HepG2 (cell line): ENCODE measurements around the gene PRSS27. TPM values are rescaled to one million over a fixed set of nuclear protein-coding genes. Genes with fewer than 3 reads are reported as not detected.

Experiments
- AHDC1 ChIP-seq: sonication (generic); formaldehyde crosslinking; IDR thresholded peaks from 2 replicates; pipeline ENCODE4 v1.5.1; 2020; ENCODE audit warnings: mild to moderate bottlenecking, missing genetic modification reagents, borderline replicate concordance
- ARNT2 ChIP-seq: sonication (generic); formaldehyde crosslinking; IDR thresholded peaks from 2 replicates; pipeline ENCODE4 v1.8.0; 2022; ENCODE audit warnings: mild to moderate bottlenecking, low read depth, missing genetic modification reagents, moderate library complexity
- BRCA1 ChIP-seq: sonication (generic); formaldehyde crosslinking; IDR thresholded peaks from 2 replicates; pipeline ENCODE4 v1.4.0; 2020; ENCODE audit warnings: missing genetic modification reagents
- FOXK2 ChIP-seq: fragments of 450-650 bp; IDR thresholded peaks from 2 replicates; pipeline ENCODE4 v1.6.1; 2016
- MLX ChIP-seq: IDR thresholded peaks from 2 replicates; pipeline ENCODE4 v1.6.1; 2016
- MXI1 ChIP-seq: IDR thresholded peaks from 3 replicates; pipeline ENCODE4 v1.6.1; 2012; ENCODE audit warnings: low read depth, low read length, inconsistent platforms, borderline replicate concordance
- NCOA1 ChIP-seq: sonication (generic); formaldehyde crosslinking; IDR thresholded peaks from 2 replicates; pipeline ENCODE4 v1.9.0; 2021; ENCODE audit warnings: missing genetic modification reagents
- NR2F1 ChIP-seq, 2 experiments: fragments of 450-650 bp in 1 of 2; formaldehyde crosslinking in 1 of 2; IDR thresholded peaks; 2 replicates each; pipeline versions ENCODE4 v1.5.0 to v1.6.1; 2016 to 2020; ENCODE audit warnings: mild to moderate bottlenecking in 1 of 2, missing compliant biosample characterization in 1 of 2, missing genetic modification reagents in 1 of 2, moderate library complexity in 1 of 2
- POLR2A ChIP-seq, 2 experiments: IDR thresholded peaks; 2 replicates each; pipeline ENCODE4 v1.6.1; 2011; ENCODE audit warnings: low read depth in 2 of 2, low read length in 2 of 2, mild to moderate bottlenecking in 1 of 2, moderate library complexity in 1 of 2; ENCODE audit not compliant: insufficient read depth in 1 of 2
- SIX4 ChIP-seq: sonication (generic); formaldehyde crosslinking; IDR thresholded peaks from 2 replicates; pipeline ENCODE4 v1.4.0; 2020; ENCODE audit warnings: missing genetic modification reagents
- SOX5 ChIP-seq: IDR thresholded peaks from 2 replicates; pipeline ENCODE4 v1.6.1; 2016; ENCODE audit warnings: borderline replicate concordance
- THRA ChIP-seq: sonication (generic); formaldehyde crosslinking; IDR thresholded peaks from 2 replicates; pipeline ENCODE4 v1.4.0; 2020; ENCODE audit warnings: missing genetic modification reagents, borderline replicate concordance
- ZBTB14 ChIP-seq: sonication (generic); formaldehyde crosslinking; IDR thresholded peaks from 2 replicates; pipeline ENCODE4 v1.4.0; 2020; ENCODE audit warnings: missing genetic modification reagents
- ZBTB39 ChIP-seq: sonication (generic); formaldehyde crosslinking; IDR thresholded peaks from 2 replicates; pipeline ENCODE4 v1.5.0; 2020; ENCODE audit warnings: missing genetic modification reagents
- ZNF329 ChIP-seq: sonication (generic); formaldehyde crosslinking; IDR thresholded peaks from 2 replicates; pipeline ENCODE4 v1.9.0; 2021; ENCODE audit warnings: low read depth, mild to moderate bottlenecking, missing genetic modification reagents
- ZNF557 ChIP-seq: sonication (generic); formaldehyde crosslinking; IDR thresholded peaks from 2 replicates; pipeline ENCODE4 v1.4.0; 2020; ENCODE audit warnings: missing genetic modification reagents
- ZNF781 ChIP-seq: sonication (generic); formaldehyde crosslinking; IDR thresholded peaks from 2 replicates; pipeline ENCODE4 v1.5.1; 2020; ENCODE audit warnings: borderline replicate concordance, mild to moderate bottlenecking, missing genetic modification reagents; ENCODE audit errors: not compliant biosample characterization
- ZNF792 ChIP-seq: IDR thresholded peaks from 2 replicates; pipeline ENCODE4 v1.6.1; 2016
- polyA plus RNA-seq, 8 experiments: library from polyadenylated mRNA; depleted of rRNA in 3 of 8; stranded (reverse) in 7 of 8; unstranded in 1 of 8; fragments of >200 nt; fragmentation: Illumina TruSeq in 4 of 8; extraction: Trizol in 4 of 8; gene quantifications; 2 replicates each; pipeline versions ENCODE4 v1.2.1 to v1.2.3, GENCODE V29; 2011 to 2016; ENCODE audit warnings: low read depth in 4 of 8, missing spikeins in 1 of 8, mixed read lengths in 1 of 8; ENCODE audit not compliant: insufficient read depth in 1 of 8
- total RNA-seq, 5 experiments: library from RNA; depleted of rRNA; stranded (reverse); fragments of >200 nt; fragmentation: Illumina TruSeq; extraction: Trizol; gene quantifications; 2 replicates each; pipeline ENCODE4 v1.2.3, GENCODE V29; 2016; ENCODE audit warnings: low read depth in 1 of 5

Gene PRSS27
- total and polyA plus RNA-seq, 2 of the 13 experiments (the other 11 are each of a cell fraction or from before 2014, with no cell fraction given), result 0.20 to 0.73 TPM

- TF ChIP-seq NR2F1 (CRISPR knock-in tag; IDR thresholded peaks at IDR 0.05), result 0 out of 4 replicates have a peak, but pooled peaks of 1 of the 2 experiments have one; percentile 5
- peak; percentile 75 for TF ChIP-seq ZBTB14
- TF ChIP-seq ARNT2 (CRISPR knock-in tag), result no peak
- TF ChIP-seq ZNF329 (CRISPR knock-in tag), result no peak
- TF ChIP-seq THRA, result peak; percentile 57; the same call in 1 of the 2 replicates
- TF ChIP-seq NCOA1 (CRISPR knock-in tag), result no peak
- TF ChIP-seq BRCA1 (CRISPR knock-in tag), result no peak
- TF ChIP-seq MLX, result no peak
- no peak for TF ChIP-seq SIX4
- TF ChIP-seq POLR2A (IDR thresholded peaks at IDR 0.05; ENCODE audit: insufficient read depth in 1 of 2, low read depth in 2 of 2, low read length in 2 of 2), result no peak
- TF ChIP-seq AHDC1, result no peak
- TF ChIP-seq SOX5, result no peak; the same call in 1 of the 2 replicates
- TF ChIP-seq MXI1, result peak; percentile 52; the same call in 1 of the 3 replicates
- 0 out of 2 replicates have a peak, but pooled peaks have one; percentile 44 for TF ChIP-seq ZBTB39 (CRISPR knock-in tag)
- no peak for TF ChIP-seq ZNF557 (CRISPR knock-in tag)
- no peak for TF ChIP-seq FOXK2
- no peak for TF ChIP-seq ZNF792 (CRISPR knock-in tag)
- TF ChIP-seq ZNF781, result no peak
These were observed 952 bp upstream of the PRSS27 start (continued) for GRCh38 chr16:2720719-2721633.
